ENCODE data around the gene TGOLN2.
A peak's percentile ranks its signal among the peaks of the same experiment; 100 is the strongest.
"Not testable (repeated sequence)": the region's sequence is repeated elsewhere in the genome, so short reads cannot be mapped to it uniquely, and the experiment has no call there.

The TGOLN2 gene

DNA sequence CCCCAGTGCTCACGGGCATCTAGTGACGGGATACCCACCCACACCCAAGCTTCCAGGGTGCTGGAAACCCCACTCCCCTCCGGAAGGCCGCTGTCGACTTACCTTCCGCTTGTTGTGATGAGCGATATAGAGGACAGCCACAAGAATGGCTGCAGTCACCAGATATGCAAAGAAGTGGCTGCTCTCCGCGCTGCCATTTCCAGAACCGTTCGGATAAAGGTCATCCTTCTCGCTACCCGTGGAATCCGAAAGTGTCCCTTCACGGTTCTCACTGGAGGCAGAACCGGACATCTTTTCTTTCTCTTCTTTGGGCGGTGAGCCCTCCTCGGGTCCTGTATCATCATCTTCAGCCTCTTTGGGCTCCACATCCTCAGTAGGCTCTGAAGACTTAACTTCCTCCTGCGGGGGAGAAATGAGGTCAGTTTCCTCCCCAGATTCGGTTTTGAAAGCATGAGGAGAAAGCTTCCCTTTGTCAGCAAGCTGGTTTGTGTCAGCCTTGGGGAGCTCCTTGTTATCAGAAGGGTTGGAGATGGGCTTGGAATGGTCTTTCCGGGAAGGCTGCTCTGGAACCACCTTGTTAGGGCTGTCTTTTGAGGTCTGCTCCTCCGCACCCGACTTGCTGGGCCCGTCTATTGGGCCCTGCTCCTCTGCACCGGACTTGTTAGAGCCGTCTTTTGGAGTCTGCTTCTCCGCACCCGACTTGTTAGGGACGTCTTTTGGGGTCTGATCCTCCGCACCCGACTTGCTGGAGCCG lies 1.2 kb downstream of the TGOLN2 start:
- H3K4me1 Mint-ChIP-seq: peaks cover 50% of the 10 kb centered on the region
- H3K27ac Mint-ChIP-seq: peak overlapping the region; percentile 99
- peaks cover 59% of the 10 kb centered on the region for H3K36me3 Mint-ChIP-seq
- DNase-seq: peak; percentile 71
- H3K27me3 Mint-ChIP-seq: peaks cover 10% of the 10 kb centered on the region
- H3K9me3 Mint-ChIP-seq: no peaks in the 10 kb centered on the region
- CTCF ChIA-PET: interaction anchor here (0.9 to 1.7 kb wide), 4 partner anchors 26 to 225 kb away, joined by 3 to 5 read pairs (median 4); partner anchors contain the start of genes ELMOD3 and RETSAT
- peak overlapping the region; percentile 100 for H3K4me3 Mint-ChIP-seq

DNA sequence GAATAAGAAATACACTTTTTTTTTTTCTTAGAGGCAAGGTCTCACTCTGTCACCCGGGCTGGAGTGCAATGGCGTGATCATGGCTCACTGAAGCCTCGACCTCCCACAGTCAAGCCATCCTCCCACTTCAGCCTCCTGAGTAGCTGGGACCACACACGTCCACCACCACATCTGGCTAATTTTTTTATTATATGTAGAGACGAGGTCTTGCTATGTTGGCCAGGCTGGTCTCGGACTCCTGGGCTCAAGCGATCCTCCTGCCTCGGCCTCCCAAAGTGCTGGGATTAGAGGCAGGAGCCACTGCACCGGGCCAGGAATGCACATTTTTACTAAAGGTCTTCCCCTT lies 2.4 kb downstream of the TGOLN2 start:
- Mint-ChIP-seq H3K4me1 (peaks cover 62% of the 10 kb centered on the region), H3K4me3 (peak overlapping the region; percentile 100), H3K36me3 (peaks cover 71% of the 10 kb centered on the region), H3K27me3 (peaks cover 10% of the 10 kb centered on the region), H3K27ac (peak overlapping the region; percentile 99), H3K9me3 (no peaks in the 10 kb centered on the region)
- CTCF ChIA-PET: interaction anchor here (1.0 to 1.2 kb wide), 2 partner anchors 16 to 21 kb away, joined by 3 read pairs; no protein-coding TSS in a partner anchor
- no peak for DNase-seq

DNA sequence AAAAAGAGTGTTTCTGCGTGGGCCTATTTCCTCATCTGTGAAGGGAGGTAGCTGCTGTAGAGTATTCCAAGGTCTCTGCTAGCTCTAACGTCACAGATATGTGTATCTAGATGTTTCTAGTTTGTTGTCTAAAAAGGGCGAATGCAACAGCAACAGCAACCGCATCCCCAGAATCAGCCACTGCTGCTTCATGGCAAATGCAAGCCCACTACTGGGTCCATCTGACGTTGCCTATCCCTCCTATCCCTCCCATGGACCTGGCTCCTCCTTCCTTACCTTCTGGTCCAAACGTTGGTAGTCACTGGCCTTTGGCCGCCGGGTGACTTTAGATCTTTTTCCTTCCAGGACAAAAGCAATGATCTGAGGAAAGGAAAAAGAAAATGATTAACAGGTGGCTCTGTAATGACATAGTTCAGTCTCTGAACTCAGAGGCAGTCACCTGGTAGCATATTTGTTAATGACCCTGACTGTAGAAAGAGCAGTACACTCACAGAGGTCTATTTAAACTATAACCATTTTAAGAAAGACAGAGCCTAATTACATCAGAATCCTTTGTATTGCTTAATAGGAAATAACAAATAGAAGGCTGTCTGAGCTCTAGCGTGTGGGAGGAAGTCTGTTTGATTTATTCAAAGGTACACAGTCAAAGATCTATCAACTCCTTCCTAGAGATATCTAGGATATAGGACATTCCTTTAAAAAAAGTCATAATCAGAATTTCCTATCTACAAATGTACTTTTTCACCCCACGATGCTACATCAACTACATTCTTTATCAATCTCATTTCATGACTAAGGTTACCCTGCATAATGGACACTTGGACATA lies 2.9 kb downstream of the TGOLN2 start:
- H3K27me3 Mint-ChIP-seq: peaks cover 8% of the 10 kb centered on the region
- CTCF ChIA-PET: interaction anchor here (0.7 to 1.3 kb wide), 4 partner anchors 16 to 227 kb away, joined by 3 to 4 read pairs (median 3); no protein-coding TSS in a partner anchor
- H3K4me1 Mint-ChIP-seq: peaks cover 67% of the 10 kb centered on the region
- H3K4me3 Mint-ChIP-seq: peak overlapping the region; percentile 100
- no peak for DNase-seq
- peak overlapping the region; percentile 99 for H3K27ac Mint-ChIP-seq
- peaks cover 77% of the 10 kb centered on the region for H3K36me3 Mint-ChIP-seq
- H3K9me3 Mint-ChIP-seq: no peaks in the 10 kb centered on the region

DNA sequence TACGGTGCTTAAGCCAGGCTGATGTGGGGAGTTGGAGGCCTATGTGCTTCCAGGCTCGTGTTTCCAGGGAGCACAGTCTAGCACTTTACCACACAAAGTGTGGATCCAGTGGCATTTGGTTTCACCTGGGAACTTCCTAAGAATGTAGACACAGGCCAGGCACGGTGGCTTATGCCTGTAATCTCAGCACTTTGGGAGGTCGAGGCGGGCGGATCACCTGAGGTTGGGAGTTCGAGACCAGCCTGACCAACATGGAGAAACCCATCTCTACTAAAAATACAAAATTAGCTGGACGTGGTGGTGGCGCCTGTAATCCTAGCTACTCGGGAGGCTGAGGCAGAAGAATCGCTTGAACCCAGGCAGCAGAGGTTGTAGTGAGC lies 3.8 kb downstream of the TGOLN2 start:
- H3K4me3 Mint-ChIP-seq: peak overlapping the region; percentile 100
- H3K27me3 Mint-ChIP-seq, DNase-seq, H3K9me3 Mint-ChIP-seq: not testable (repeated sequence)
- H3K27ac Mint-ChIP-seq: peak overlapping the region; percentile 99
- CTCF ChIA-PET: interaction anchor here (0.6 to 1.3 kb wide), 3 partner anchors 24 to 228 kb away, joined by 3 to 4 read pairs (median 3); no protein-coding TSS in a partner anchor
- H3K36me3 Mint-ChIP-seq: peaks cover 82% of the 10 kb centered on the region
- H3K4me1 Mint-ChIP-seq: peaks cover 71% of the 10 kb centered on the region

DNA sequence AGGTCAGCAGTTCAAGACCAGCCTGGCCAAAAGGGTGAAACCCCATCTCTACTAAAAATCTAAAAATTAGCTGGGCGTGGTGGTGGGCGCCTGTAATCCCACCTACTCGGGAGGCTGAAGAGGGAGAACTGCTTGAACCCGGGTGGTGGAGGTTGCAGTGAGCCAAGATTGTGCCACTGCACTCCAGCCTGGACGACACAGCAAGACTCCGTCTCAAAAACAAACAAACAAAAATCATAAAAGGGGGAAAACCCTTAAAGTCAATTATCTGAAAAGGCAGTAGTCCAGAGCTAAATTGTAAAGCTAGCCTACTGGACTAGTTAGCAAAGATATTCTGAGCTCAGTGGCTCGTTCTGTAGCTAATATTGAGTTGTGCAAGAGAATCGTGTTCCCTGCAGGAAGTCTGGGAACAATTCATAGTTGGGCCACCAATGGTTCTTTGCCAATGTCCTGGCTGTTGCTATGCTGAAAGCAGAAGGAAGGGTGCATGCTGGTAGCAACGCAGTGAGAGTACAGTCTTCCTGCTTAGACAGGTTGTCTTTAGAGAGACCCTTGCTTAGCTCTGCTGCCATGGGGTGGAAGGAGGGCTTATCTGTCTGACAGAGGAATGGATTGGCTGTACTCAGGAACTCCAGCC lies 4.3 kb downstream of the TGOLN2 start:
- H3K36me3 Mint-ChIP-seq: peaks cover 87% of the 10 kb centered on the region
- H3K4me3 Mint-ChIP-seq: peak overlapping the region; percentile 100
- peak overlapping the region; percentile 75 for H3K27ac Mint-ChIP-seq
- peaks cover 3% of the 10 kb centered on the region for H3K27me3 Mint-ChIP-seq
- CTCF ChIA-PET: interaction anchor here (0.6 to 1.3 kb wide), 2 partner anchors 27 to 228 kb away, joined by 3 to 4 read pairs; no protein-coding TSS in a partner anchor
- peaks cover 72% of the 10 kb centered on the region for H3K4me1 Mint-ChIP-seq
- no peaks in the 10 kb centered on the region for H3K9me3 Mint-ChIP-seq
- no peak for DNase-seq

DNA sequence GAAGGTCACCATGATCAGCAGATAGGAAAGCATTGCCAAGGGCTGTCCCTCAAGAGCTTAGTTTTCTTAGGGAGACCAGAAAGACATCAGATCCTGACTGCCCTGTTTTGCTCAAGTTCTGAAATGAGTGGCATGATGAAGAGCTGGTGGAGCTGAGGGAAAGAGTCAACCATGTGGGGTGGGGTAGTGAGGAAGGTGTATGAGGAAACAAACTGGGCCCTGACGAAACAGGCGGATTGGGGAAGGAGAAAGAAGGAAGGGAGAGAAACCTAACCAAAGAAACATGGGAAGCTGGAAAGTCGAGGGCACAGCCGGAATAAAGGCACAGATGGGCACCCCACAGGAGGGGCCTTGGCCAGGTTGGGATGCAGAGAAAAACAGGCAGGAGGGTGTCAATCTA lies 8.0 kb downstream of the TGOLN2 start:
- CTCF ChIA-PET: interaction anchor here (0.7 to 1.9 kb wide), 2 partner anchors 19 to 268 kb away, joined by 4 to 11 read pairs; no protein-coding TSS in a partner anchor
- H3K4me1 Mint-ChIP-seq: peaks cover 70% of the 10 kb centered on the region

DNA sequence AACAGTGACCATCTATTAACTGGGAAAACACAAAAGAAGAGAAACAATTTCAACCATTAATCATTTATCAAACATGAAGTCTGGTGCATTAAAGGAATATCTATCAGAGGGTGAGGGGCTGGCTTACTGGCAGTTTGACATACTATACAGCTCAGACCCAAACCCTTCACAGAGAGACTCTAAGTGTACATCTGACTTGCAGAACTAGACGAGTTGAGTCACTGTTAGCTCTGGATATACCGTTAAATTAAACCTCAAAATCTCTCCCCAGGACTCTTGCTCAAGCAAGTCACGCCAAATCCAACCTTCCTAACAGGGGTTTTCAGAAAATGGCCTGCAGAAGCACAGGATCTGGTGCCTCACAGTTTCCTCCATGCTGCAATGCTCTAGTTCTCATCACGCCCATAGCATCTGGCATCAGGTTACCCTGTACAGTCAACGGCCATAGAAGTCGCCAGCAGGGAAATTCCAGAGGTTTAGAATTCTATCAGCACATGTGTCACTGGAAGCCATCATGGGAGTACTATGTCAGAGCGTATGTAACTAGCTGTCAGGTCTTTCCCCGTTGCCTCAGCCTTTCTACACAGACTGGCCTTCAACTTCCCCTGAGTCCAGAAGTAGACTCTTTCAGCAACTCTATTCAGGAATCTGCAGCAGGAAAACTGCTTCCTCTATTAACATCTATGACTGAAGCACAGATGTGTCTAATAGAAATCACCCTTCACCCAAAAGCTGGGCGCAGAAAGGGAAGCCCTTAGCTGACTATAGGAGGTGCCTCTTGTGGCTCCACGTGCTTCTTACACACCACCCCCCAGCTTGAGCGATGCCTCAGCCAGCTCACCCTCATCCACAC lies 9.3 kb downstream of the TGOLN2 start:
- Mint-ChIP-seq H3K27ac (no peak overlapping the region), H3K4me3 (no peak overlapping the region), H3K36me3 (peaks cover 80% of the 10 kb centered on the region), H3K27me3 (no peaks in the 10 kb centered on the region), H3K4me1 (peaks cover 57% of the 10 kb centered on the region), H3K9me3 (no peaks in the 10 kb centered on the region)
- DNase-seq: no peak
- CTCF ChIA-PET: interaction anchor here (1.3 to 2.2 kb wide), 3 partner anchors 9 to 18 kb away, joined by 3 to 11 read pairs (median 6); no protein-coding TSS in a partner anchor

More for the DNA sequence above, 8.0 kb downstream of the TGOLN2 start:
- DNase-seq: no peak
- peaks cover 83% of the 10 kb centered on the region for H3K36me3 Mint-ChIP-seq
- no peaks in the 10 kb centered on the region for H3K27me3 Mint-ChIP-seq
- no peak overlapping the region for H3K4me3 Mint-ChIP-seq
- H3K9me3 Mint-ChIP-seq: no peaks in the 10 kb centered on the region
- no peak overlapping the region for H3K27ac Mint-ChIP-seq

DNA sequence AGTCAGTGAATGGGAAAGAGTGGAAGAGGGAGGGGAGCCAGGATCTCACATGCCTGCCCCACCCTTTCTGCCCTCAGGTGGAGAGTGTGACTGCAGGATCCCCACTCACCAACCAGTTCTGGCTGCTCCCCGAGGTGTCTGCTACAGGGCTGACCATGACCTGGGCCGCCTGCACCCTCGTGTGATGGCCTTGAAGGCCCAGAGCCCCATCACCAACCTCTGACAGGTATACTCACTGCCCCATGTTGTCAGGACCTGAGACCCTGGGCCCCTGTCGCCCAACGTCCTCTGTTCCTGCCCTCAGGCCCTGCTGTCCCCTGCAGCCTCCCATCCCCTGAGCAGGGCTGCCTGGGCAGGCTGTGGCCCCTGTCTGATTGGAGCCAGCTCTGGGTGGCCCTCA lies 11.9 kb downstream of the TGOLN2 start:
- H3K27ac Mint-ChIP-seq, CTCF ChIA-PET: not testable (repeated sequence)
- peaks cover 63% of the 10 kb centered on the region for H3K36me3 Mint-ChIP-seq

DNA sequence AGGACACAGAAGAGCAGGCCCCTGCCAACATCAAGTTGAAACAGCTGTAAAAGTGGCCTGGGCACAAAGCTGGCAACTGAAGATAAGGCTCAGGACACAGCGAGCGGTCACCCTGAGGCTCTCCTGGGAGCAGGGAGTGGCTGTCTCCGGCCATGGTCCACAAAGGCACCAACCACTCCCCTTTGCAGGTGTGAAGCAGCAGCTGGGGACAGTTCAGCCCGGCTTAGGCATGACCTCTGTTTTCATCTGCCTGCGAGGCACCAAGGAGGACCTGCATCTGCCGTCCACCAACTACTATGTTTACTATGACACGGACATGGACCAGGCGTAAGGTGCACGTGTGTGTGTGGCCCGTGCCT lies 12.9 kb downstream of the TGOLN2 start:
- CTCF ChIA-PET: interaction anchor here (0.9 to 1.4 kb wide), 2 partner anchors 15 to 107 kb away, joined by 3 to 4 read pairs; no protein-coding TSS in a partner anchor
- Mint-ChIP-seq H3K9me3 (no peaks in the 10 kb centered on the region), H3K4me1 (peaks cover 34% of the 10 kb centered on the region), H3K4me3 (no peak overlapping the region), H3K27me3 (no peaks in the 10 kb centered on the region), H3K27ac (no peak overlapping the region), H3K36me3 (peaks cover 52% of the 10 kb centered on the region)
- DNase-seq: no peak

More for the DNA sequence above, 11.9 kb downstream of the TGOLN2 start:
- H3K9me3 Mint-ChIP-seq, DNase-seq, H3K4me3 Mint-ChIP-seq, H3K27me3 Mint-ChIP-seq: not testable (repeated sequence)
- peaks cover 37% of the 10 kb centered on the region for H3K4me1 Mint-ChIP-seq

DNA sequence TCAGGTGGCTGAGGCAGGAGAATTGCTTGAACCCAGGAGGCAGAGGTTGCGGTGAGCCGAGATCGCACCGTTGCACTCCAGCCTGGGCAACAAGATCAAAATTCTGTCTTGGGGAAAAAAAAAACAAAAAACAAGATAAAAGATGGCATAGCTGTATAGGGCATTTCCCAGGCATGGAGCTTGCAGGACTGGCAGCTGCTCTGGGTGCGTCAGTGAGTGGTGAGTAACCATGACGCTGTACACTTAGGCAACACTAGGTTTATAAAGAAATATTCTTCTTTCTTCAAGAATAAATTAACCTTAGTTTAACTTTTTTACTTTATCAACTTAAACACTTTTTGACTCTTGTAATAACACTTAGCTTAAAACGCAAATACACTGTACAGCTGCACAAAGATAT lies 15.4 kb downstream of the TGOLN2 start:
- no peak overlapping the region for H3K27ac Mint-ChIP-seq
- CTCF ChIA-PET: no interaction called here
- no peak for DNase-seq

DNA sequence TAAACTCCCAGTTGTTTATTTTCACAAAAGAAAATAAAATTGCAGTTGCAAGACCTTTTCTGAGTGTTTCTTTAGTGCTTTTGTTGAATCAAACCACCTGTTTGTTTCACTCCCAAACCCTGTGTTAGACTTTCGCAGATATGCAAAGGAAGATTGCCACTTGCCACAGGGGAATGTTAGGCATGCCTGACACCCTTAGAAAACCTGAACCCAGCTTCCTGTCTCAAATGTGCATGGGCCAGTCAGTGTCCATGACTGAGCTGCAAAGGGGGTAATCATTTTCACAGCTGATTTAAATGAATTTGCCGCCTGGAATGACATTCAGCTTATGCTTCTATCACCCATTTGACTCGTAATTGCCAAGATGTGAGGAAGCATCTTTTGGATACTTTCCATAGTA lies 17.5 kb downstream of the TGOLN2 start:
- no peak for DNase-seq
- Mint-ChIP-seq H3K27ac (peak overlapping the region; percentile 82), H3K27me3 (peaks cover 6% of the 10 kb centered on the region), H3K4me3 (no peak overlapping the region), H3K36me3 (peaks cover 28% of the 10 kb centered on the region), H3K9me3 (no peaks in the 10 kb centered on the region), H3K4me1 (peaks cover 37% of the 10 kb centered on the region)
- CTCF ChIA-PET: interaction anchor here (1.2 to 2.8 kb wide), 2 partner anchors 8 to 11 kb away, joined by 4 to 47 read pairs; no protein-coding TSS in a partner anchor

More for the DNA sequence above, 15.4 kb downstream of the TGOLN2 start:
- peaks cover 35% of the 10 kb centered on the region for H3K4me1 Mint-ChIP-seq
- no peaks in the 10 kb centered on the region for H3K27me3 Mint-ChIP-seq
- no peak overlapping the region for H3K4me3 Mint-ChIP-seq
- H3K36me3 Mint-ChIP-seq: peaks cover 43% of the 10 kb centered on the region
- H3K9me3 Mint-ChIP-seq: no peaks in the 10 kb centered on the region

DNA sequence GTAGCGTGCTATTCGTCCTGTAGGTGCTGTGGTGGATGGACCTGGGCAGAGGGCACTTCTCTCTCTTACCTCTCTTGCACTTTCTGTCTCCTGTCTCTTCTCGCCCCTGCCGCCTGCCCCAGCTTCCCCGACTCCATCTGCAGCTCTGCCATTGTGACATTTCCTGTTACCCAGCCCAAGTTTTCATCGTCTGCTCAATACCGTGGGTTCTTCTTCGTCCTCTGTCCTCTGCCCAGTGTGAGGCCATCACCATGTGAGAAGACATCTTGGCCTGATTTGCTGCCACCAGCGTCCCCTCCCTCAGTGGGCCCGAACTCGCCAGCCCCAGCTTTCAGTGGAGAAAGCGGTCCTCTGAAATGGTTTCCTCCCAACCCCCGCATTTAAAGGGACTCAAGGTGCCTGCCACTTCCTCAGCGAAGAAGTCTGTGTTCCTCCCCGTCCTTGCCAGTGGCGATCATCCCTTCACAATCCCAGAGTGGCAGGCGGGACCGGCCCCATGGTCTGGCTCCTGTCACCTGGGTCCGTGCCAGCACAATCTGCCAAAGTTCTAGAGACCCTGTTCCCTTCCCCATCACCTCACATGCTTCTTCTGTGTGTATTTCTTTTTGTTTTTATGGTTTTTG lies 18.0 kb downstream of the TGOLN2 start:
- CTCF ChIA-PET: interaction anchor here (1.0 to 2.8 kb wide), 6 partner anchors 8 to 384 kb away, joined by 3 to 47 read pairs (median 4); no protein-coding TSS in a partner anchor
- Mint-ChIP-seq H3K27me3 (peaks cover 11% of the 10 kb centered on the region), H3K4me3 (peak overlapping the region; percentile 49), H3K36me3 (peaks cover 25% of the 10 kb centered on the region), H3K9me3 (no peaks in the 10 kb centered on the region), H3K27ac (peak overlapping the region; percentile 82), H3K4me1 (peaks cover 37% of the 10 kb centered on the region)
- peak; percentile 52 for DNase-seq
